Fibroblast of the aortic adventitia (primary cell): ENCODE results near the gene ERCC5. TPM values are rescaled to one million over a fixed set of nuclear protein-coding genes. Genes with fewer than 3 reads are reported as not detected.

Source experiments
- DNase-seq: peaks from one replicate; pipeline ENCODE4 v3.0.0-alpha.2; 2010; ENCODE audit warnings: low read depth
- H3K4me3 ChIP-seq: 2 replicates; pipeline ENCODE4 v1.5.1; 2011; ENCODE audit warnings: low read depth, mild to moderate bottlenecking, control low read depth, low read length, moderate library complexity
- CTCF ChIP-seq: IDR thresholded peaks from 2 replicates; pipeline ENCODE4 v1.5.1; 2011; ENCODE audit warnings: mild to moderate bottlenecking, low read length, control low read depth, inconsistent platforms; ENCODE audit not compliant: insufficient read depth
- total RNA-seq: library from RNA; depleted of rRNA; stranded (reverse); fragments of >200 nt; gene quantifications from 2 replicates; pipeline ENCODE4 v1.2.3, GENCODE V29; 2012; ENCODE audit warnings: low replicate concordance

The ERCC5 gene
- total RNA-seq, 1 donor = 98.0 TPM

GRCh38 chr13:102907886-102908515 is 62.2 kb downstream of the ERCC5 start:
- TF ChIP-seq CTCF = no peak
- DNase-seq = no peak
- no peak overlapping the region for H3K4me3 ChIP-seq

- H3K4me3 ChIP-seq = no peak overlapping the region
- DNase-seq = no peak
- no peak for TF ChIP-seq CTCF
Observed at GRCh38 chr13:102909971-102910370, 64.1 kb downstream of the ERCC5 start.

- DNase-seq = no peak
- no peak for TF ChIP-seq CTCF
- H3K4me3 ChIP-seq = no peak overlapping the region
Observed at GRCh38 chr13:102911336-102911735, 65.5 kb downstream of the ERCC5 start.

GRCh38 chr13:102912599-102912998 is 66.8 kb downstream of the ERCC5 start:
- H3K4me3 ChIP-seq = no peak overlapping the region
- no peak for DNase-seq
- TF ChIP-seq CTCF = no peak

GRCh38 chr13:102913914-102914313 is 68.1 kb downstream of the ERCC5 start:
- TF ChIP-seq CTCF = no peak
- no peak overlapping the region for H3K4me3 ChIP-seq
- peak; percentile 30 for DNase-seq

- no peak for TF ChIP-seq CTCF
- no peak for DNase-seq
- no peak overlapping the region for H3K4me3 ChIP-seq
Observed at GRCh38 chr13:102914339-102914930, 68.6 kb downstream of the ERCC5 start.

GRCh38 chr13:102915393-102915930 is 69.6 kb downstream of the ERCC5 start:
- TF ChIP-seq CTCF = no peak
- H3K4me3 ChIP-seq = no peak overlapping the region
- DNase-seq = peak; percentile 2
